Glomerular endothelial cell (primary cell): ENCODE results near the gene DENND1B. TPM values are rescaled to one million over a fixed set of nuclear protein-coding genes. Genes with fewer than 3 reads are reported as not detected.

Experiments used
- DNase-seq: peaks from one replicate; pipeline ENCODE4 v3.0.0-alpha.2; 2011; ENCODE audit warnings: low read depth, low spot score; ENCODE audit errors: extremely low read depth
- total RNA-seq: library from RNA; depleted of rRNA; stranded (reverse); fragments of >200 nt; gene quantifications from 2 replicates; pipeline ENCODE4 v1.2.3, GENCODE V29; 2015

Gene DENND1B
- total RNA-seq, 1 donor from 2014 or later = 8.2 TPM

- no peak for DNase-seq
These were observed 85.2 kb downstream of the DENND1B start for GRCh38 chr1:197690074-197690473.

GRCh38 chr1:197688233-197688632, 87.0 kb downstream of the DENND1B start:
- DNase-seq = no peak

- DNase-seq = no peak
These were observed 88.5 kb downstream of the DENND1B start for GRCh38 chr1:197686702-197687355.

- DNase-seq = no peak
These were observed 89.0 kb downstream of the DENND1B start for GRCh38 chr1:197686231-197686630.

- no peak for DNase-seq
These were observed 89.5 kb downstream of the DENND1B start for GRCh38 chr1:197685785-197686184.

- DNase-seq = no peak
These were observed 91.3 kb downstream of the DENND1B start for GRCh38 chr1:197683895-197684553.

- DNase-seq = no peak
These were observed 92.0 kb downstream of the DENND1B start for GRCh38 chr1:197683280-197683679.

GRCh38 chr1:197680311-197680710, 95.0 kb downstream of the DENND1B start:
- no peak for DNase-seq

GRCh38 chr1:197677752-197678295, 97.5 kb downstream of the DENND1B start:
- no peak for DNase-seq

- no peak for DNase-seq
These were observed 98.0 kb downstream of the DENND1B start for GRCh38 chr1:197677313-197677712.

- no peak for DNase-seq
These were observed 99.6 kb downstream of the DENND1B start for GRCh38 chr1:197675583-197676208.

- DNase-seq = no peak
These were observed 101.0 kb downstream of the DENND1B start for GRCh38 chr1:197674286-197674685.

- DNase-seq = no peak
These were observed 102.0 kb downstream of the DENND1B start for GRCh38 chr1:197673292-197673691.

GRCh38 chr1:197672347-197672746, 102.9 kb downstream of the DENND1B start:
- DNase-seq = no peak

GRCh38 chr1:197671920-197672319, 103.4 kb downstream of the DENND1B start:
- DNase-seq = no peak

GRCh38 chr1:197671140-197671539, 104.1 kb downstream of the DENND1B start:
- DNase-seq = no peak

- DNase-seq = no peak
These were observed 108.5 kb downstream of the DENND1B start for GRCh38 chr1:197666769-197667285.

- no peak for DNase-seq
These were observed 110.9 kb downstream of the DENND1B start for GRCh38 chr1:197664391-197664790.

- DNase-seq = no peak
These were observed 111.9 kb downstream of the DENND1B start for GRCh38 chr1:197663162-197663953.

- DNase-seq = no peak
These were observed 114.9 kb downstream of the DENND1B start for GRCh38 chr1:197660389-197660788.

GRCh38 chr1:197659171-197659570, 116.1 kb downstream of the DENND1B start:
- no peak for DNase-seq
